ENCODE measurements around the gene PLCG2. TPM values are rescaled to one million over a fixed set of nuclear protein-coding genes. Genes with fewer than 3 reads are reported as not detected.

PLCG2 gene
- total and polyA plus RNA-seq, 7 donors: 1.6 to 24.8 (median 3.6) TPM

DNA sequence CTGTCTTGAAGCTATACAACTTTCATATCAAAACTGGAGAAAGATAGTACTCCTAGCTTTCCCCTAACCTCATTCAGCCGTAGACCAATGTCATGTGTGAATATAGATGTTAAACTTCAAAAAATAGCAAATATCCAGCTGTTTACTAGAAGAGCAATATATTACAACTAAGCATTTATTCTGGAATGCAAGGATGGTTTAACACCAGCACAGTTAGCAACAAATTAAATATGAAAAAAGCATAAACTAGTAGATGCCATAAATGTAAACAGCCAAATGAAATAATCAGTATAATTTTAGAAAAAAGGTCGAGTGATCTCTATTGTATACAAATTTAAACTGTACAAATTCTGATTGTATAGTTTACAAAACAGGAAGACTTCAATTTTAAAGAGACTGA, 172.5 kb downstream of the PLCG2 start:
- peaks cover 0 to 8% (median 6%) of the 10 kb centered on the region in 4 donors for H3K9me3 ChIP-seq
- H3K36me3 ChIP-seq: no peaks in the 10 kb centered on the region
- DNase-seq: no peak
- WGBS, 2 donors: 61 to 81% methylated on average over 2 of the region's 2 CpGs
- TF ChIP-seq POLR2AphosphoS5 (IDR thresholded peaks at IDR 0.05) (no peak), EP300 (IDR thresholded peaks at IDR 0.05) (no peak), POLR2A (IDR thresholded peaks at IDR 0.05) (no peak)
- TF ChIP-seq, protein P1, sequence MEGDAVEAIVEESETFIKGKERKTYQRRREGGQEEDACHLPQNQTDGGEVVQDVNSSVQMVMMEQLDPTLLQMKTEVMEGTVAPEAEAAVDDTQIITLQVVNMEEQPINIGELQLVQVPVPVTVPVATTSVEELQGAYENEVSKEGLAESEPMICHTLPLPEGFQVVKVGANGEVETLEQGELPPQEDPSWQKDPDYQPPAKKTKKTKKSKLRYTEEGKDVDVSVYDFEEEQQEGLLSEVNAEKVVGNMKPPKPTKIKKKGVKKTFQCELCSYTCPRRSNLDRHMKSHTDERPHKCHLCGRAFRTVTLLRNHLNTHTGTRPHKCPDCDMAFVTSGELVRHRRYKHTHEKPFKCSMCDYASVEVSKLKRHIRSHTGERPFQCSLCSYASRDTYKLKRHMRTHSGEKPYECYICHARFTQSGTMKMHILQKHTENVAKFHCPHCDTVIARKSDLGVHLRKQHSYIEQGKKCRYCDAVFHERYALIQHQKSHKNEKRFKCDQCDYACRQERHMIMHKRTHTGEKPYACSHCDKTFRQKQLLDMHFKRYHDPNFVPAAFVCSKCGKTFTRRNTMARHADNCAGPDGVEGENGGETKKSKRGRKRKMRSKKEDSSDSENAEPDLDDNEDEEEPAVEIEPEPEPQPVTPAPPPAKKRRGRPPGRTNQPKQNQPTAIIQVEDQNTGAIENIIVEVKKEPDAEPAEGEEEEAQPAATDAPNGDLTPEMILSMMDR (IDR thresholded peaks at IDR 0.05): no peak
- no peaks in the 10 kb centered on the region for H3K4me1 ChIP-seq
- intact Hi-C loops (cut with DNase I): no loop called here
- no peak overlapping the region for H3K4me3 ChIP-seq
- no peak overlapping the region for H3K27ac ChIP-seq
- H3K27me3 ChIP-seq: no peaks in the 10 kb centered on the region

DNA sequence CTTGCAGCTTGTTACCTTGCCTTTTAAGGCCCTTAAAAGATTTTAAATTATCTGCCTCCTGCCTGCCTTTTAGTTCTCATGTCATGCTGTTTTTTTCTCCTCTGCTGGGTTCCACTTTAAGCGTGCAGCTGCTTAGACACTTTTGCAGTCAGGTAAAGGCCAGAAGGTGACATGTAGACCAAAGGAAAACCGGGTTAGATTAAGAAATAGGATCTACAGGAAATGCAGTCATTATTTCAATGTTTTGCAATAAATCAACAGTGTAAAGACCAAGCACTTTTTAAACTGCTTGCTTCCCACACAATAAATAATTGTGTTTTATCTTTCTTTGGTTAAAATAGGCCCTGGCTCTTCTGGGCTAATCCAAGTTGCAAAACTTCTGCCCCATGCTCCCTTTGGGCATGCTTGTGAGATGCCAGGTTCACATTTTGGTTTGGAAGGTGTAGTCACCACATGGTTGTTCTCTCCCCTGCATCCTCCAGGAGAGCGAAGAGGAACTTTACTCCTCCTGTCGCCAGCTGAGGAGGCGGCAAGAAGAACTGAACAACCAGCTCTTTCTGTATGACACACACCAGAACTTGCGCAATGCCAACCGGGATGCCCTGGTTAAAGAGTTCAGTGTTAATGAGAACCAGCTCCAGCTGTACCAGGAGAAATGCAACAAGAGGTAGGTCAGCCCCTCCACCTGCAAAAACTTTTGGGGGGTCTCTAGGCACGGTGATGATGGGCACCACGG, 177.3 kb downstream of the PLCG2 start:
- intact Hi-C loops (cut with DNase I): no loop called here
- Histone ChIP-seq H3K27me3 (no peaks in the 10 kb centered on the region), H3K27ac (no peak overlapping the region), H3K4me3 (no peak overlapping the region), H3K36me3 (no peaks in the 10 kb centered on the region), H3K9me3 (peaks cover 0 to 2% (median under 1%) of the 10 kb centered on the region in 4 donors), H3K4me1 (no peaks in the 10 kb centered on the region)
- TF ChIP-seq, protein P1 (IDR thresholded peaks at IDR 0.05): no peak
- no peak for TF ChIP-seq POLR2AphosphoS5 (IDR thresholded peaks at IDR 0.05)
- TF ChIP-seq EP300 (IDR thresholded peaks at IDR 0.05): no peak
- TF ChIP-seq POLR2A (IDR thresholded peaks at IDR 0.05): no peak
- no peak for DNase-seq
- 80 to 84% methylated on average over 9 of the region's 9 CpGs for WGBS, 2 donors

GRCh38 chr16:81964808-81965207, 185.7 kb downstream of the PLCG2 start:
- DNase-seq: no peak
- H3K4me1 ChIP-seq: no peaks in the 10 kb centered on the region
- TF ChIP-seq POLR2A (IDR thresholded peaks at IDR 0.05) (no peak), POLR2AphosphoS5 (IDR thresholded peaks at IDR 0.05) (no peak), EP300 (IDR thresholded peaks at IDR 0.05) (no peak)
- TF ChIP-seq, protein P1 (IDR thresholded peaks at IDR 0.05): no peak
- peaks cover 0 to 1% (median 0%) of the 10 kb centered on the region in 4 donors for H3K9me3 ChIP-seq
- H3K4me3 ChIP-seq: no peak overlapping the region
- 90 to 91% methylated on average over 6 of the region's 6 CpGs for WGBS, 2 donors
- no peak overlapping the region for H3K27ac ChIP-seq
- H3K36me3 ChIP-seq: no peaks in the 10 kb centered on the region
- intact Hi-C loops (cut with DNase I): loop anchor here (5.0 kb wide), 1 partner anchor 1732 kb away; no protein-coding TSS in a partner anchor
- no peaks in the 10 kb centered on the region for H3K27me3 ChIP-seq

- Histone ChIP-seq H3K36me3 (no peaks in the 10 kb centered on the region), H3K4me1 (no peaks in the 10 kb centered on the region), H3K4me3 (no peak overlapping the region), H3K27ac (no peak overlapping the region), H3K9me3 (peaks cover 0 to 9% (median 2%) of the 10 kb centered on the region in 4 donors), H3K27me3 (no peaks in the 10 kb centered on the region)
- TF ChIP-seq POLR2A (IDR thresholded peaks at IDR 0.05) (no peak), EP300 (IDR thresholded peaks at IDR 0.05) (no peak)
- no peak for DNase-seq
- intact Hi-C loops (cut with DNase I): no loop called here
- 72 to 84% methylated on average over 5 of the region's 5 CpGs for WGBS, 2 donors
These were observed 188.3 kb downstream of the PLCG2 start for GRCh38 chr16:81967358-81967757.

- DNase-seq: no peak
- intact Hi-C loops (cut with DNase I): no loop called here
- TF ChIP-seq EP300 (IDR thresholded peaks at IDR 0.05) (no peak), POLR2A (IDR thresholded peaks at IDR 0.05) (no peak), POLR2AphosphoS5 (IDR thresholded peaks at IDR 0.05) (no peak)
- TF ChIP-seq, protein P1 (IDR thresholded peaks at IDR 0.05): no peak
- peaks cover 0 to 11% (median 6%) of the 10 kb centered on the region in 4 donors for H3K9me3 ChIP-seq
- H3K4me1 ChIP-seq: no peaks in the 10 kb centered on the region
- H3K4me3 ChIP-seq: no peak overlapping the region
- H3K27ac ChIP-seq: no peak overlapping the region
- no peaks in the 10 kb centered on the region for H3K27me3 ChIP-seq
- no peaks in the 10 kb centered on the region for H3K36me3 ChIP-seq
- WGBS, 2 donors: 95 to 97% methylated on average over 1 of the region's 1 CpG
These were observed 192.8 kb downstream of the PLCG2 start for GRCh38 chr16:81971853-81972252.
